K562 (cell line): Measurements from ENCODE around the gene USP15. TPM values are rescaled to one million over a fixed set of nuclear protein-coding genes. Genes with fewer than 3 reads are reported as not detected.

ENCODE experiments used
- CEBPZ ChIP-seq: fragments of 150-350 bp; IDR thresholded peaks from 2 replicates; pipeline ENCODE4 v1.6.1; 2014; ENCODE audit warnings: low read depth, mild to moderate bottlenecking, low read length, borderline replicate concordance
- CTCFL ChIP-seq: IDR thresholded peaks from 2 replicates; pipeline ENCODE4 v1.6.1; 2011; ENCODE audit warnings: borderline replicate concordance, low read depth, mild to moderate bottlenecking, moderate library complexity, low read length; ENCODE audit not compliant: insufficient read depth, poor library complexity, severe bottlenecking
- ESRRA ChIP-seq: fragments of 450-650 bp; IDR thresholded peaks from 2 replicates; pipeline ENCODE4 v1.6.1; 2014; ENCODE audit warnings: low read depth, mild to moderate bottlenecking, moderate library complexity, borderline replicate concordance
- ETS2 ChIP-seq: IDR thresholded peaks from 2 replicates; pipeline ENCODE4 v1.6.1; 2016; ENCODE audit warnings: borderline replicate concordance, missing genetic modification characterization, mild to moderate bottlenecking, moderate library complexity, missing compliant biosample characterization; ENCODE audit not compliant: poor library complexity, severe bottlenecking
- ETV1 ChIP-seq: fragments of 450-650 bp; conservative IDR thresholded peaks from 2 replicates; pipeline ENCODE4 v1.6.1; 2016; ENCODE audit warnings: missing genetic modification characterization, control low read depth, low read depth, missing compliant biosample characterization
- HLTF ChIP-seq: fragments of 450-650 bp; IDR thresholded peaks from 2 replicates; pipeline ENCODE4 v1.6.1; 2016
- MAFK ChIP-seq: IDR thresholded peaks from 2 replicates; pipeline ENCODE4 v1.6.1; 2011; ENCODE audit warnings: low read length, improper control_type of control experiment
- NR1H2 ChIP-seq: sonication (generic); formaldehyde crosslinking; IDR thresholded peaks from 2 replicates; pipeline ENCODE4 v1.4.0; 2020; ENCODE audit warnings: mild to moderate bottlenecking, missing genetic modification reagents
- PHB2 ChIP-seq: fragments of 450-650 bp; IDR thresholded peaks from 2 replicates; pipeline ENCODE4 v1.6.1; 2017; ENCODE audit warnings: low read depth
- PTRF ChIP-seq: fragments of 450-650 bp; IDR thresholded peaks from 2 replicates; pipeline ENCODE4 v1.6.1; 2016; ENCODE audit warnings: mild to moderate bottlenecking, missing genetic modification characterization, missing compliant biosample characterization
- SMAD2 ChIP-seq: fragments of 150-350 bp; IDR thresholded peaks from 2 replicates; pipeline ENCODE4 v1.6.1; 2014; ENCODE audit warnings: low read depth, mild to moderate bottlenecking, low read length
- ZBTB9 ChIP-seq: fragments of 450-650 bp; formaldehyde crosslinking; IDR thresholded peaks from 2 replicates; pipeline ENCODE4 v1.4.0; 2020; ENCODE audit warnings: mild to moderate bottlenecking, moderate library complexity
- ZNF133 ChIP-seq: fragments of 250-450 bp; sonication (Bioruptor Pico); IDR thresholded peaks from 2 replicates; pipeline ENCODE4 v1.4.0; 2020; ENCODE audit warnings: mild to moderate bottlenecking
- ZNF134 ChIP-seq: fragments of 250-450 bp; sonication (Bioruptor Pico); conservative IDR thresholded peaks from 2 replicates; pipeline ENCODE4 v1.4.0; 2020
- ZNF253 ChIP-seq: fragments of 250-450 bp; sonication (Bioruptor Pico); conservative IDR thresholded peaks from 2 replicates; pipeline ENCODE4 v1.6.1; 2021; ENCODE audit warnings: mild to moderate bottlenecking
- polyA plus RNA-seq, 8 experiments: library from polyadenylated mRNA; depleted of rRNA in 4 of 8; stranded (reverse) in 5 of 8; unstranded in 3 of 8; fragments of >200 nt; fragmentation: Nextera tagmentation in 2 of 8; fragmentation: Illumina TruSeq in 1 of 8; extraction: Ambion mirVana in 2 of 8; extraction: Trizol in 1 of 8; gene quantifications; 2 replicates each; pipeline versions ENCODE4 v1.2.1 to v1.2.3, GENCODE V29; 2011 to 2014; ENCODE audit warnings: inconsistent platforms in 1 of 8, missing spikeins in 1 of 8
- total RNA-seq, 7 experiments: library from RNA; depleted of rRNA in 6 of 7; stranded (reverse); fragments of >200 nt in 6 of 7; fragmentation: Illumina TruSeq in 2 of 7; extraction: Trizol in 2 of 7; gene quantifications; 2 replicates each; pipeline versions ENCODE4 v1.2.1 to v1.2.3, GENCODE V29; 2011 to 2021; ENCODE audit warnings: low replicate concordance in 1 of 7
- TF ChIP-seq, protein P1 (sequence below): fragments of 250-450 bp; sonication (Bioruptor Pico); IDR thresholded peaks from 2 replicates; pipeline ENCODE4 v1.4.0; 2020

Gene USP15
- total and polyA plus RNA-seq, 9 of the 15 experiments (the other 6 are each of a cell fraction or from before 2014, with no cell fraction given), result 140 to 272 (median 182) TPM

- TF ChIP-seq PTRF (no peak), PHB2 (no peak), ETS2 (tag) (no peak), CEBPZ (no peak), CTCFL (no peak), ZNF253 (CRISPR knock-in tag) (no peak), NR1H2 (CRISPR knock-in tag) (no peak), ZNF133 (CRISPR knock-in tag) (no peak), SMAD2 (no peak), ETV1 (no peak), ZNF134 (CRISPR knock-in tag) (no peak), ZBTB9 (CRISPR knock-in tag) (no peak), MAFK (no peak), HLTF (no peak), ESRRA (peak; percentile 81; the same call in 1 of the 2 replicates)
- TF ChIP-seq, protein P1, sequence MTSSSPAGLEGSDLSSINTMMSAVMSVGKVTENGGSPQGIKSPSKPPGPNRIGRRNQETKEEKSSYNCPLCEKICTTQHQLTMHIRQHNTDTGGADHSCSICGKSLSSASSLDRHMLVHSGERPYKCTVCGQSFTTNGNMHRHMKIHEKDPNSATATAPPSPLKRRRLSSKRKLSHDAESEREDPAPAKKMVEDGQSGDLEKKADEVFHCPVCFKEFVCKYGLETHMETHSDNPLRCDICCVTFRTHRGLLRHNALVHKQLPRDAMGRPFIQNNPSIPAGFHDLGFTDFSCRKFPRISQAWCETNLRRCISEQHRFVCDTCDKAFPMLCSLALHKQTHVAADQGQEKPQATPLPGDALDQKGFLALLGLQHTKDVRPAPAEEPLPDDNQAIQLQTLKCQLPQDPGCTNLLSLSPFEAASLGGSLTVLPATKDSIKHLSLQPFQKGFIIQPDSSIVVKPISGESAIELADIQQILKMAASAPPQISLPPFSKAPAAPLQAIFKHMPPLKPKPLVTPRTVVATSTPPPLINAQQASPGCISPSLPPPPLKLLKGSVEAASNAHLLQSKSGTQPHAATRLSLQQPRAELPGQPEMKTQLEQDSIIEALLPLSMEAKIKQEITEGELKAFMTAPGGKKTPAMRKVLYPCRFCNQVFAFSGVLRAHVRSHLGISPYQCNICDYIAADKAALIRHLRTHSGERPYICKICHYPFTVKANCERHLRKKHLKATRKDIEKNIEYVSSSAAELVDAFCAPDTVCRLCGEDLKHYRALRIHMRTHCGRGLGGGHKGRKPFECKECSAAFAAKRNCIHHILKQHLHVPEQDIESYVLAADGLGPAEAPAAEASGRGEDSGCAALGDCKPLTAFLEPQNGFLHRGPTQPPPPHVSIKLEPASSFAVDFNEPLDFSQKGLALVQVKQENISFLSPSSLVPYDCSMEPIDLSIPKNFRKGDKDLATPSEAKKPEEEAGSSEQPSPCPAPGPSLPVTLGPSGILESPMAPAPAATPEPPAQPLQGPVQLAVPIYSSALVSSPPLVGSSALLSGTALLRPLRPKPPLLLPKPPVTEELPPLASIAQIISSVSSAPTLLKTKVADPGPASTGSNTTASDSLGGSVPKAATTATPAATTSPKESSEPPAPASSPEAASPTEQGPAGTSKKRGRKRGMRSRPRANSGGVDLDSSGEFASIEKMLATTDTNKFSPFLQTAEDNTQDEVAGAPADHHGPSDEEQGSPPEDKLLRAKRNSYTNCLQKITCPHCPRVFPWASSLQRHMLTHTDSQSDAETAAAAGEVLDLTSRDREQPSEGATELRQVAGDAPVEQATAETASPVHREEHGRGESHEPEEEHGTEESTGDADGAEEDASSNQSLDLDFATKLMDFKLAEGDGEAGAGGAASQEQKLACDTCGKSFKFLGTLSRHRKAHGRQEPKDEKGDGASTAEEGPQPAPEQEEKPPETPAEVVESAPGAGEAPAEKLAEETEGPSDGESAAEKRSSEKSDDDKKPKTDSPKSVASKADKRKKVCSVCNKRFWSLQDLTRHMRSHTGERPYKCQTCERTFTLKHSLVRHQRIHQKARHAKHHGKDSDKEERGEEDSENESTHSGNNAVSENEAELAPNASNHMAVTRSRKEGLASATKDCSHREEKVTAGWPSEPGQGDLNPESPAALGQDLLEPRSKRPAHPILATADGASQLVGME (CRISPR knock-in tag), result peak; percentile 76; the same call in 1 of the 2 replicates
Measured at GRCh38 chr12:62248873-62249272, 11.3 kb upstream of the USP15 start (continued).
